Muscle of leg (tissue), 11 donors: ENCODE measurements around the gene ISG20L2. TPM values are rescaled to one million over a fixed set of nuclear protein-coding genes. Genes with fewer than 3 reads are reported as not detected.

ENCODE experiments used
- DNase-seq: peaks from one replicate; pipeline ENCODE4 v3.0.0; 2013
- H3K27ac ChIP-seq: one replicate; pipeline ENCODE4 v1.5.1; 2013; ENCODE audit warnings: mild to moderate bottlenecking, low read length, control low read depth
- H3K27me3 ChIP-seq: one replicate; pipeline ENCODE4 v1.6.1; 2013; ENCODE audit warnings: low read length; ENCODE audit not compliant: control insufficient read depth, insufficient read depth
- H3K36me3 ChIP-seq: one replicate; pipeline ENCODE4 v1.6.1; 2013; ENCODE audit warnings: low read length; ENCODE audit not compliant: control insufficient read depth, insufficient read depth
- H3K4me1 ChIP-seq: one replicate; pipeline ENCODE4 v1.6.1; 2013; ENCODE audit warnings: low read length; ENCODE audit not compliant: control insufficient read depth, insufficient read depth
- H3K4me3 ChIP-seq: one replicate; pipeline ENCODE4 v1.5.1; 2013; ENCODE audit warnings: low read length, control low read depth
- H3K9me3 ChIP-seq: replicated peaks from 2 replicates; pipeline ENCODE4 v1.6.1; 2013; ENCODE audit warnings: low read depth, low read length; ENCODE audit not compliant: control insufficient read depth
- WGBS: methylation state at CpG from one replicate; pipeline ENCODE4 v1.1.5; 2013; ENCODE audit warnings: missing lambda C conversion rate; ENCODE audit not compliant: insufficient coverage; 5-methylcytosine and 5-hydroxymethylcytosine counted together
- polyA plus RNA-seq, 8 donors: library from polyadenylated mRNA; unstranded; fragments of 120-200 nt; gene quantifications; one replicate each; pipeline versions ENCODE4 v1.2.1 to v1.2.3, GENCODE V29; 2013; ENCODE audit warnings: inconsistent platforms in 1 of 8, low replicate concordance in 1 of 8; ENCODE audit not compliant: insufficient read length in 8 of 8, insufficient read depth in 1 of 8
- total RNA-seq: library from RNA; stranded (reverse); fragments of 120-200 nt; gene quantifications from one replicate; pipeline ENCODE4 v1.2.4, GENCODE V29; 2013

Gene ISG20L2
- total and polyA plus RNA-seq, 9 donors, result 14.0 to 29.4 (median 24.3) TPM

GRCh38 chr1:156755527-156755950 is 27.0 kb upstream of the ISG20L2 start:
- Histone ChIP-seq H3K4me1 (peaks cover 21% of the 10 kb centered on the region), H3K36me3 (no peaks in the 10 kb centered on the region), H3K27ac (no peak overlapping the region), H3K27me3 (no peaks in the 10 kb centered on the region), H3K4me3 (no peak overlapping the region), H3K9me3 (no peaks in the 10 kb centered on the region)
- WGBS, result no CpG with 5 or more reads among the region's 5 CpGs
- DNase-seq, result no peak

- Histone ChIP-seq H3K9me3 (no peaks in the 10 kb centered on the region), H3K4me1 (peaks cover 28% of the 10 kb centered on the region), H3K36me3 (peaks cover 4% of the 10 kb centered on the region), H3K4me3 (no peak overlapping the region), H3K27me3 (no peaks in the 10 kb centered on the region), H3K27ac (peak overlapping the region; percentile 40)
- peak; percentile 60 for DNase-seq
- WGBS, result 53% methylated on average over 7 of the region's 8 CpGs
Observed at GRCh38 chr1:156754219-156754618, 25.7 kb upstream of the ISG20L2 start.

GRCh38 chr1:156752843-156753482 is 24.4 kb upstream of the ISG20L2 start:
- H3K27ac ChIP-seq, result peak overlapping the region; percentile 18
- peak overlapping the region; percentile 86 for H3K4me3 ChIP-seq
- DNase-seq, result no peak
- peaks cover 40% of the 10 kb centered on the region for H3K4me1 ChIP-seq
- WGBS, result no CpG with 5 or more reads among the region's 1 CpG
- H3K27me3 ChIP-seq, result no peaks in the 10 kb centered on the region
- H3K36me3 ChIP-seq, result peaks cover 4% of the 10 kb centered on the region
- H3K9me3 ChIP-seq, result no peaks in the 10 kb centered on the region

- peaks cover 4% of the 10 kb centered on the region for H3K36me3 ChIP-seq
- WGBS, result under 1% methylated on average over 41 of the region's 68 CpGs
- no peaks in the 10 kb centered on the region for H3K27me3 ChIP-seq
- H3K27ac ChIP-seq, result peak overlapping the region; percentile 92
- peaks cover 49% of the 10 kb centered on the region for H3K4me1 ChIP-seq
- peak overlapping the region; percentile 86 for H3K4me3 ChIP-seq
- no peaks in the 10 kb centered on the region for H3K9me3 ChIP-seq
- peak; percentile 99 for DNase-seq
Observed at GRCh38 chr1:156751757-156752481, 23.4 kb upstream of the ISG20L2 start.

- H3K27me3 ChIP-seq, result no peaks in the 10 kb centered on the region
- DNase-seq, result no peak
- WGBS, result under 1% methylated on average over 42 of the region's 48 CpGs
- peak within 1 kb of the TSS; percentile 100 for H3K27ac ChIP-seq
- no peaks in the 10 kb centered on the region for H3K9me3 ChIP-seq
- H3K4me3 ChIP-seq, result peak within 1 kb of the TSS; percentile 86
- H3K36me3 ChIP-seq, result peaks cover 4% of the 10 kb centered on the region
- H3K4me1 ChIP-seq, result peaks cover 54% of the 10 kb centered on the region
Observed at GRCh38 chr1:156751451-156751756, 22.8 kb upstream of the ISG20L2 start, which contains the start of gene HDGF. HDGF (minus strand) TSS chr1:156751675; CDS start chr1:156751429, 246 bp downstream.

- peaks cover 4% of the 10 kb centered on the region for H3K36me3 ChIP-seq
- H3K27me3 ChIP-seq, result no peaks in the 10 kb centered on the region
- H3K9me3 ChIP-seq, result no peaks in the 10 kb centered on the region
- H3K27ac ChIP-seq, result peak overlapping the region; percentile 100
- H3K4me1 ChIP-seq, result peaks cover 59% of the 10 kb centered on the region
- H3K4me3 ChIP-seq, result peak overlapping the region; percentile 86
- WGBS, result 0% methylated on average over 53 of the region's 64 CpGs
- peak; percentile 68 for DNase-seq
Observed at GRCh38 chr1:156750711-156751450, 22.3 kb upstream of the ISG20L2 start.

- WGBS, result 0% methylated on average over 1 of the region's 5 CpGs
- peak; percentile 44 for DNase-seq
Observed at GRCh38 chr1:156750191-156750672, 21.7 kb upstream of the ISG20L2 start.

GRCh38 chr1:156749419-156750118 is 21.0 kb upstream of the ISG20L2 start:
- Histone ChIP-seq H3K4me1 (peaks cover 64% of the 10 kb centered on the region), H3K36me3 (peaks cover 15% of the 10 kb centered on the region), H3K4me3 (peak overlapping the region; percentile 86), H3K27me3 (no peaks in the 10 kb centered on the region), H3K27ac (peak overlapping the region; percentile 100), H3K9me3 (no peaks in the 10 kb centered on the region)
- 29% methylated on average over 2 of the region's 8 CpGs for WGBS
- peak; percentile 43 for DNase-seq

More at GRCh38 chr1:156750191-156750672, 21.7 kb upstream of the ISG20L2 start:
- Histone ChIP-seq H3K27me3 (no peaks in the 10 kb centered on the region), H3K27ac (peak overlapping the region; percentile 100), H3K36me3 (peaks cover 8% of the 10 kb centered on the region), H3K4me1 (peaks cover 65% of the 10 kb centered on the region), H3K9me3 (no peaks in the 10 kb centered on the region), H3K4me3 (peak overlapping the region; percentile 86)

- WGBS, result 3% methylated on average over 3 of the region's 9 CpGs
- Histone ChIP-seq H3K4me3 (peak overlapping the region; percentile 86), H3K4me1 (peaks cover 59% of the 10 kb centered on the region), H3K9me3 (no peaks in the 10 kb centered on the region), H3K27me3 (no peaks in the 10 kb centered on the region), H3K36me3 (peaks cover 21% of the 10 kb centered on the region), H3K27ac (peak overlapping the region; percentile 100)
- peak; percentile 73 for DNase-seq
Observed at GRCh38 chr1:156748670-156749418, 20.3 kb upstream of the ISG20L2 start.
